K562 treated with DMSO at 1 percent for 4 hours (cell line): ENCODE measurements around the gene DENND1C. TPM values are rescaled to one million over a fixed set of nuclear protein-coding genes. Genes with fewer than 3 reads are reported as not detected.

Experiments used
- total RNA-seq: library from RNA; unstranded; fragments of 300-600 nt; gene quantifications from 2 replicates; pipeline ENCODE4 v1.2.3, GENCODE V29; 2022; ENCODE audit not compliant: insufficient read depth

The DENND1C gene
- total RNA-seq: 1.7 and 1.9 TPM in 2 replicates

DNA sequence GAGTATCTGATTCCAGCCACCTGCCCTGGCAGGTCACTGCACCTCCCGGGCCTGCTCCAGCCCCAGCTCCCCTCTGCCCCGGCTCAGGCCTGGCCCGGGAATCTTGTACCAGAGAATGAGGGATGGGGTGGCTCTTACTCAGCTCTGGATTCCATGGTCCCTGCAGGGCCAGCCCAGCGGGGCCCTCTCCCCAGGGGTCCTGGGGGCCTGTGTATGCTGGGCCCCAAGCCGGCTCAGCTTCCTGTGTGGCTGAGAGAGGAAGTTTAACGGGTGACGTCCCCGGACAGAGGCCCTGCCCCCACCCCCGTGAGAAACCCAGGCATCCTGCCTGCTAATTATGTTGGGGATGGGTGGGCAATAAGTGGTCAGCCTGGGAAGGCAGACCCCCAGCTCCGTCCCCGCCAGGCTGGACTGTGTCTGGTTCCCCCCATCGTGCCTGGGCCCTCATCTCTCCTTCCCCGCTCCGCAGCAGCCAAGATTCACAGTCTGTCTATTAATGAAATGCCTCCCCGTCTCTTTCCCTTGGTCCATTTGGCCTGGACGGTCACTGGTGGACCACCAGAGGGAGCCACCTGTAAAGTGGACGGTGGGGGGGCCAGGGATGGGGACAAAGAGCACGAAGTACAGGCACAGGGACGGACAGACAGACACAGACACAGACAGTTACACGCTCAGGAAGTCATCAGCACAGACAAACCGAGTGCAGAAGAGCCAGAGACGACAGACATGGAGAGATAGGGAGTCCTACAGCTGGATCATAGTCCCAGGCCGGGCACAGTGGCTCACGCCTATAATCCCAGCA, at the start of gene DENND1C:
DENND1C (minus strand) TSS at position 247 of the 802 bp plus-strand sequence; CDS start at position 155, 92 bp downstream.

GRCh38 chr19:6530386-6531162, 49.0 kb upstream of the DENND1C start, which contains the start of gene TNFSF9:
Gene TNFSF9 (plus strand): TSS chr19:6531026. CDS start chr19:6531037, 11 bp downstream.

DNA sequence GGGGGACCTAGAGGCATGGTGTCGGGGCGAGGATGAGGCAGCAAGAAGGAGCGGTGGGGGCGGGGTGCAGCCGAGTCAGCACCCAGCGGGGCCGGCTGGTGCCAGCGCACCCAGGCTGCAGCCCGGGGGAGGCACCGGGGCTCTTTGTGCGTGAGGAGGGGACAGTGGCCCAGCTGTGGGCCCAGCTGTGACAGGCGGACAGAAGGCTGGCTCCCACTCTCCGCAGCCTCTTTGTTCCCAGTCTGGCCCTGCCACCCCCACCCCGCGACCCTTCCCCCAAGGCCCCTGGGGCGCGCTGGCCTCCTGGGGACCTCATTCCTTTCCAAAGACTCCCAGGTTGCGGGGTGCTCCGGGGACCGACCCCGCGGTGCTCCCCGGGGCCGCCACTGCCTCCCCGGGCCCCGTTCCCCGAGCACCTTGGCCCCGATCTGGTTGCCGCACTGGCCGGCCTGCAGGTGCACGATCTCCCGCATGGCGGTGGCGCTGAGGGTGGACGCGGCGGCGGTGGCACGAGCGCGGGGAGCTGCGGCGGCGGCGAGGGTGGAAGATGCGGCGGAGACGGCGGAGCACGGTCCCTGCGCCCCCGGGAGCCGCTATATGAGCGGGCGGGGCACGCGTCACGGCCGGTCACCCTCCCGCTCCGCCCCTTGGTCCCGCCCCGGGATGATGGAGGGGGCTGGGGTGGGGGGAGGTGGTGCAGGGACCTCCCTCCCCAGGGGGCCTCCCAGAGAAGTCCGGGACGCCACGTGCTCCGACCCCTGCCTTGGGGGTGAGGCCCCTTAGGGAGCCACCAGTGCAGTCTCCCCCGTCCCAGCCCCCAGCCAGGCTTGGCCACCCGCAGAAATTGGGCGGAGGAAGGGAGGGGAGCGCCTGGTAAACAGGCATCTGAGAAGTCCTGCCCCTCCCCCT, 20.4 kb upstream of the DENND1C start, which contains the start of gene TUBB4A:
TUBB4A (minus strand) TSS at position 570 of the 909 bp plus-strand sequence; CDS start at position 473, 97 bp downstream.

DNA sequence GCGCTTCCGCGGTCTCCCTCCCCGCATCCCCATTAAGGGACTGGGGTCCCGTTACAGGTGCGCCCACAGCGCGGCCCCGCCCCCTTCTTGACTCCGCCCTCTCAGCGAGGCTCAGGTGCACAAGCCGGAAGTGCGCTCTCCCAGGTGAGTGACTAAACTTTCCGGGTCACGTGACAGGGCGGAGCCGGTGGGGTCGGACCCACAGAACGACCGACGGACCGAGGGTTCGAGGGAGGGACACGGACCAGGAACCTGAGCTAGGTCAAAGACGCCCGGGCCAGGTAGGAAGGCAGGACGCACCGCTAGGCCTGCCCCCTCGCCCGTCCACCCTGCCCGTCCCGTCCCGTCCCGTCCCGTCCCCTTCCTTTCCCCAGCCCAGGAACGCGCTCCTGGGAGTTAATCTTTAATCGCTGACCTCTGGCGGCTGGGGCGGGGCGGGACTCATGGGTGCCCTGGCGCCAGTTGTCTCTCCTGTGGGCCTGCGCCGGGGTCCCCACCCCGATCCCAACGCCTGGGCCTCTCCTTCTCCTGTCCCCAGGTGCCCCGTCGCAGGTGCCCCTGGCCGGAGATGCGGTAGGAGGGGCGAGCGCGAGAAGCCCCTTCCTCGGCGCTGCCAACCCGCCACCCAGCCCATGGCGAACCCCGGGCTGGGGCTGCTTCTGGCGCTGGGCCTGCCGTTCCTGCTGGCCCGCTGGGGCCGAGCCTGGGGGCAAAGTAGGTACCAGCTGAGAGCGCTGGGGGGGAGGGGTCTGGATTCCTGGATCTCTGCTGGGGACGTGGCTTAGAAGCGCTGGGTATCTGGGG, 17.3 kb downstream of the DENND1C start, which contains the start of gene CRB3:
CRB3 (plus strand) TSS at position 202 of the 804 bp plus-strand sequence; CDS start at position 633, 431 bp downstream.

DNA sequence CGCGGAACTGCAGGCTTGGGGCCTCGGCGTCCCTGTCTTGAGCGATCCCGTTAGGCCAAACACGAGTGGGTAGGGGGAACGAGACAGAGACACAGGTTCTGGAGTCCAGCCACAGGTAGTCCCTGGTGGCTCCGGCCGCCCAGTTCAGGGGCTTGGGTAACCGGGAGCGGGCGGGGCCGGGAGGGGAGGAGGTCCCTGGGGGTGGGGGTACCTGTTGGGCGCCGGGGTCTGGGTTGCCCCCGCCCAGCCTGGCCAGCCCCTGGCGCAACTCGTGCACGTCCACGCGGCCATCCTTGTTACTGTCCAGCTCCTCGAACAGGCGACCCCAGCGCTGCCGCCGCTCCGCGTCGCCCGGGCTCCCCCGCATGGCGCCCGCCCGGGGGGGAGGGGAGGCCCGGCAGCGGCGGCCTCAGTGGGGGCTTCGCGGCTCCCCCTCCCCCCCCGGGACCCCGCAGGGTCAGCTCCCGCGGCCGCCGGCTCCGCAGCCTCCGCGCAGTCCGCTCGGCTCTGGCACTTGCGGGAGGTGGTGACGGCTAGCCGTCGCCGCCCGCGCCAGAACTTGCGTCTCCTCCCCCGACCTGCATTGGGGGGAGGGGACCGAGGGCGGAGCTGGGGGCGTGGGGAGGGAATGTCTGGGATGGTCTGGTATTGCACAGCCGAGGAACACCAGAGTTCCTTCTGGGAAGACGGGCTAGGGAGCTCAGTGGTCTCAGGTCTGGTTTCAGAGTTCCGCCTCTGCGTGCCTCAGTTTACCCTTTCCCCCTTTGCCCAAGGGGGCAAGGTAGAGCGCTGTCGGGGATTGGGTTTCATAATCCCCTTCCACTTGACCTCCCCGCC, 22.1 kb downstream of the DENND1C start, which contains the start of gene SLC25A23:
SLC25A23 (minus strand) TSS at position 531 of the 837 bp plus-strand sequence; CDS start at position 367, 164 bp downstream.

DNA sequence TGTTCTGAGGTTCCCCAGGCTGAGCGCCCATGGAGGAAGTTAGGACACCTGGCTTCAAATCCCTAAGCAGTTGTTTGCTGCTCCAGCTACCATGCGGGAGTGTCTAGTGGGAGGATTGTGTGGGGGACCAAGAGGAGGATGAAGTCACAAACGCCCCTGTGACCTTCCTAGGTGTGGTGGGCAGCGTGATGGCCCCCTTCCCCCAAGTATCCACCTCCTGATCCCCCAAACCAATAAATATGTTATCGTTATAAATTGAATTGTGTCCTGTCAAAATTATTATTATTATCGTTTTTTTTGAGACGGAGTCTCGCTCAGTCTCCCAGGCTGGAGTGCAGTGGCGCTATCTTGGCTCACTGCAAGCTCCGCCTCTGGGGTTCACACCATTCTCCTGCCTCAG, 47.9 kb downstream of the DENND1C start, which contains the start of gene SLC25A41:
SLC25A41 (minus strand) TSS at position 101 of the 400 bp plus-strand sequence; CDS start at position 31, 70 bp downstream.

GRCh38 chr19:6424195-6424938, 57.2 kb downstream of the DENND1C start, which contains the start of gene KHSRP:
Gene KHSRP (minus strand): TSS chr19:6424811. CDS start chr19:6424701, 110 bp downstream.

Other genes starting within 250 kb of the DENND1C start
- gene MLLT1, start 201.8 kb downstream of the DENND1C start, total RNA-seq: 40.3 and 49.6 TPM in 2 replicates
- not detected in 2 replicates for gene ACER1, start 148.2 kb downstream of the DENND1C start, total RNA-seq
- gene CLPP, start 120.3 kb downstream of the DENND1C start, total RNA-seq: 115 TPM in 2 replicates
- 115 and 123 TPM in 2 replicates for gene ALKBH7, start 109.0 kb downstream of the DENND1C start, total RNA-seq
- 3.6 and 5.2 TPM in 2 replicates for gene PSPN, start 105.9 kb downstream of the DENND1C start, total RNA-seq
- 86.5 and 91.9 TPM in 2 replicates for gene GTF2F1, start 88.6 kb downstream of the DENND1C start, total RNA-seq
- gene KHSRP, start 57.0 kb downstream of the DENND1C start, total RNA-seq: 466 and 493 TPM in 2 replicates
- gene SLC25A41, start 48.0 kb downstream of the DENND1C start, total RNA-seq: 2.5 and 3.1 TPM in 2 replicates
- gene SLC25A23, start 22.0 kb downstream of the DENND1C start, total RNA-seq: 52.2 and 64.2 TPM in 2 replicates
- gene CRB3, start 17.5 kb downstream of the DENND1C start, total RNA-seq: not detected in 2 replicates
- 5.5 and 8.6 TPM in 2 replicates for gene TUBB4A, start 20.5 kb upstream of the DENND1C start, total RNA-seq
- 17.9 and 30.7 TPM in 2 replicates for gene TNFSF9, start 49.2 kb upstream of the DENND1C start, total RNA-seq
- gene CD70, start 109.4 kb upstream of the DENND1C start, total RNA-seq: 2.7 and 5.5 TPM in 2 replicates
- gene TNFSF14, start 188.4 kb upstream of the DENND1C start, total RNA-seq: 0.12 TPM in 1 of 2 replicates, not detected in the other
- gene C3, start 238.9 kb upstream of the DENND1C start, total RNA-seq: 19.3 and 29.1 TPM in 2 replicates